Putamen (tissue), 1 donor: ENCODE data around the gene TMEM175.

Experiments
- DNase-seq: peaks from one replicate; pipeline ENCODE4 v3.0.0-alpha.2; 2016; ENCODE audit warnings: low spot score

The TMEM175 gene

GRCh38 chr4:946517-947471 lies 14.5 kb downstream of the TMEM175 start:
- no peak for DNase-seq

DNA sequence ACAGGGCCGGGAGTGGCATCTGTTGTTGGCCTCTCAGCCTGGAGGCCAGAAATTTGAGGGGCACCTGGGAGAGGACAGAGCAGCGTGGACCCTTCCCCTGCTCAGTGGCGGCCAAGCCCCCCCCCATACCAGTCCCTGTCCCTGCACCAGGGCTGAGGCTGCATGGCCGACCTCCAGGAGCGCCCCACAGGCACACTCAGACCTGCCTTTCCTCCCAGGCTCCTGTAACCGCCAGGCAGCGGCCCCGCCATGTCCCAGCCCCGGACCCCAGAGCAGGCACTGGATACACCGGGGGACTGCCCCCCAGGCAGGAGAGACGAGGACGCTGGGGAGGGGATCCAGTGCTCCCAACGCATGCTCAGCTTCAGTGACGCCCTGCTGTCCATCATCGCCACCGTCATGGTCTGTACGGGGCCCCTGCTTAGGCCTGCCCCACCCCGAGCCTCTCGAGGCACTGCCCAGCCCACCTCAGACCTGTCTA lies 15.3 kb downstream of the TMEM175 start:
- DNase-seq = no peak

GRCh38 chr4:948101-948935 lies 16.1 kb downstream of the TMEM175 start:
- no peak for DNase-seq

- DNase-seq = no peak
Measured at GRCh38 chr4:948936-949300, 16.7 kb downstream of the TMEM175 start.

DNA sequence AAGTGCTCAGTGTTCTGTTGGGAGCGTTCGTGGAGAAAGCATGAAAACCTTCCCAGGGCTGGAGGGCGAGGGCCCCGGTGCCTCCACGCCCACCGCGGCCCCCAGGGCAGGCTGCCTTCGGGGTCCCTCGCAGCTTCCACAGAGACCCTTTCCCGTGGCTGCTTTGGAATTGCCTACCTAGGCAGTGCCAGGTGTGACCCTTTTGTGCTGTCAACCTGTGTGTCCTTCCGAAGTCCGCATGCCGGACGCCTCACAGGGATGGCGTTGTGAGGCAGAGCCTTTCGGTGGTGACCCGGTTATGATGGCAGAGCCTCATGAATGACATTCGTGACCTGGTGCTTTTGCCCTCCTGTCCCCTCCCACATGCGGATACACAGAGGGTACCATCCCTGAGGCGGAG lies 17.4 kb downstream of the TMEM175 start:
- DNase-seq = no peak

GRCh38 chr4:950136-951020 lies 18.1 kb downstream of the TMEM175 start:
- DNase-seq = no peak

DNA sequence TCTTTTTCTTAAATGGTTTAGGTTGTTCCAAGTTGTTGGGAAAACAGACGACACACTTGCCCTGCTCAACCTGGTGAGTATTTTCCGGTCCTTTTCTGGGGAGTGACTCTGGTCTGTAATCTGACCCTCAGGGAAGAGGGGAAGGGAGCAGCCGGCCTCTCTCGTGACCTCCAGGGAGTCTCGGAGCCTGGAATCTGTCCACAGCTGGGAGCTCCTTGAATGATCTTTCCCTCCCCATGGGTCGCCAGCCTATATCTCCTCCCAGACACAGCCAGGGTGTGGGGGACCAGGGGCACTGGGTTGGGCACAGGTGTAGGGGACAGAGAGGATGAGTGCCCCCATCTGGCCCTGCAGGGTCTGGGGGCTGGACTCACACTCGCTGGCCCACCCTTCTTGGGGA lies 18.9 kb downstream of the TMEM175 start:
- no peak for DNase-seq

DNA sequence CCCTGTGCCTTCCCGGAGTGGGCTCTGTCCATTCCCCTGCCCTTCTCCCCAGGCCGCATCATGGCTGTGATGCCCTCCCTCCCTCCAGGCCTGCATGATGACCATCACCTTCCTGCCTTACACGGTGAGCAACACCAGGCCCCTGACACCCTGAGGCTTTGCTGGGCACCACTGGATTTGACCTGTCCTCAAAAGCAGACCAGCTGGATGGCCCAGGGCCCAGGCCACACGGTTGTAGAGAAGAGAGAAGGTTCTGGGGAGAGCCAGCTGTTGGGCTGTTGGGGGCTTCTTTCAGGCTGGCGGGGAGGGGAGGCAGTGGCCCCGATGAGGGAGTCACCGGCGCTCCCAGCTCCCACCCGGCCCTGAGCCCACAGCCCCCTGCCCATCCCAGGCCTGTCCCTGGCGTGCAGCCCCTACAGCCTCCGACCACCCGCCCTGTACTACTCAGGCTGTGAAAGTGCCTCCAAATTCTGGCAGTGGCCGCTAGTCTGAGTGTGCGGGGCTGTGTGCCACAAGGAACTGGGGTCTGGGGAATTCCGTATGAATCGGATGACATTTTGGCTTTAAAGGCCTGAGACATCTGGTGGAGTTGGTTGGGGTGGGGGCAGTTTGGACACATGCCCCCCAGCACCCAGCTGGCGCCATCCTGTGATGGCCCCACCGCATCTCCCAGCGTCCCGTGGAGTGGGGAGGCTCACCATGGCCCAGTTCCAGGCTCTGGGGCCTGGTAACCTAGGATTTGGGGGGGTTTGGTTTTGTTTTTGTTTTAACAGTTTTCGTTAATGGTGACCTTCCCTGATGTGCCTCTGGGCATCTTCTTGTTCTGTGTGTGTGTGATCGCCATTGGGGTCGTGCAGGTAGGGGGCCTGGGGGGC lies 19.6 kb downstream of the TMEM175 start:
- DNase-seq = no peak

- no peak for DNase-seq
Measured at GRCh38 chr4:952881-953573, 20.8 kb downstream of the TMEM175 start.

GRCh38 chr4:953574-953915 lies 21.3 kb downstream of the TMEM175 start:
- DNase-seq = no peak

DNA sequence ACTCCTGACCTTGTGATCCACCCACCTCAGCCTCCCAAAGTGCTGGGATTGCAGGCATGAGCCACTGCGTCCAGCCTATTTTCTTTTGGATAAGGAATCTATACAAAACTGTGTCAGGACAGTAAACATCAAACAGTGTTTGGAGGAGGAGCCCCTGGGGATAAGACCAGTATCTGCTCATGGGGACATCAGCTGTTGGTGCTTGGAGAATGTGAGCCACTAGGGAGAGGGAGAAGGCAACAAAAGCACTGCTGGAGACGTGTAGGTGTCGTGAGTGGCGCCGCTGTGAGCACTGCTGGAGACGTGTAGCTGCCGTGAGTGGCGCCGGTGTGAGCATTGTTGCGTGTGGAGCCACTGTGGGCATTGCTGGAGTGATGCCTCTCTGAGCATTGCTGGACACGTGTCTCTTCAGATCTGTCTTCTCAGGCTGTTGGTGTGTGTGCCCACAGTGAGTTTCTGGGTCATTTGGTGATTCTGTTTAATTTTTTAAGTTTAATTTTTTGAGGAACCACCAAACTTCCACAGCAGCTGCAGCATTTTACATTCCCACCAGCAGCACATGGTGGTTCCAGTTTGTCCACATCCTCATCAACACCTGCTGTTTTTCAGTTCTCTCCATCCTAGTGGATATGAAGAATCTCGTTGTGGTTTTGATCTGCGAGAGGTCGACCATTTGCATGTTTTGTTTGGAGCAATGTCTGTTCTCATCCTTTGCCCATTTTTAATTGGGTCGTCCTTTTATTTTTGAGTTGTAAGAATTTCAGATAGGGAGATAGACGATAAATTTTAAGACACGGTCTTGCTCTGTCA lies 22.2 kb downstream of the TMEM175 start:
- no peak for DNase-seq

DNA sequence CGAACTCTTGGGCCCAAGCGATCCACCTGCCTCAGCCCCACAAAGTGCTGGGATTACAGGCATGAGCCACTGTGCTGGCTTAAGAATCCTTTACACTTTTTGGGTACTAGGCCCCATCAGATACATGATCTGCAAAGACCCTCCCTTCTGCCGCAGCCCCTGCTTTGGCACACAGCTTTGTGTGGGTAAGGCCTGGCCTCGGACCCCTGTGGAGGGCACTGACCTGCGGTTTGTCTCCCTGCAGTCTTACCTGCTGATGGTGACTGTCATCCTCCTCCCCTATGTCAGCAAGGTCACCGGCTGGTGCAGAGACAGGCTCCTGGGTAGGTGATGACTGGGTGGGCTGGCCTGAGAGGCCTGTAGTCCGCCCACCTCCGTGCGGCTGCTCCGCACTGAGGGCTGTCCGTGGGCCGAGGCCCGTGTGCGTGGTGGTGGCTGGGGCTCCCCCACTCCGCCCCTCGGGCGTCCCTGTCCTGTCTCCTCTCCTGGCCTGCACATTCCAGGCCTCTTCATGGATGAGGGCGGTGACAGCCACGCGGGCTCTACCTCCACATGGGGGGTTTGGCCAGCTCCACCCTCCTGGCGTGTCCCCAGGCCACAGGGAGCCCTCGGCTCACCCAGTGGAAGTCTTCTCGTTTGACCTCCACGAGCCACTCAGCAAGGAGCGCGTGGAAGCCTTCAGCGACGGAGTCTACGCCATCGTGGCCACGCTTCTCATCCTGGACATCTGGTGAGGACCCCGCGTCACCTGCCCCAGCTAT lies 23.1 kb downstream of the TMEM175 start:
- no peak for DNase-seq

GRCh38 chr4:955931-956381 lies 23.7 kb downstream of the TMEM175 start:
- DNase-seq = no peak

DNA sequence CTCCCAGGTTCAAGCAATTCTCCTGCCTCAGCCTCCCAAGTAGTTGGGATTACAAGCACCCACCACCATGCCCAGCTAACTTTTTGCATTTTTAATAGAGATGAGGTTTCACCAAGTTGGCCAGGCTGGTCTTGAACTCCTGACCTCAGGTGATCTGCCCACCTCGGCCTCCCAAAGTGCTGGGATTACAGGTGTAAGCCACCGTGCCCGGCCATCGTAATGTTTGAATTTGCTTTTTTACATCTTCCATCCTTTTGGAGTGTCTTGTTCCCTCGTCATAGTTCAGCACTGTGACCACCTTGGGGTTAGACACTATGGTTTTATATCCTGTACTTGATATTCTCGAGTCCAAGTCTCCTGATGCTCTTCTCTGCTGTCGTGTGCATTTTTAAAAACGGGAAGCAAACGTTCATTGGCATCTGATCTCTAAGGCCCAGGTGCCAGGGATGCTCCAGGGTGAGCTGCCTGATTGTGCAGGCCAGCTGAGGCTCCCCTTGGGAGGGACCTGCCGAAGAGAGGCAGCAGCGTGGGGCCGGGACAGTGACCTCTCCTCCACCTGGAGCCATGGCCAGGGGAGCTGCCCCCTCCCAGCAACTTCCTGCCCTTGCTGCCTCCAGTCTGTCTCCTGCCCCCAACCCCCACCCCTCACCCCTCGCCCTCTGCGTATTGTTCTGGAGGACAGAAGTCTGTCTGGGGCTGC lies 24.4 kb downstream of the TMEM175 start:
- DNase-seq = no peak

- no peak for DNase-seq
Measured at GRCh38 chr4:957231-957580, 24.9 kb downstream of the TMEM175 start.

DNA sequence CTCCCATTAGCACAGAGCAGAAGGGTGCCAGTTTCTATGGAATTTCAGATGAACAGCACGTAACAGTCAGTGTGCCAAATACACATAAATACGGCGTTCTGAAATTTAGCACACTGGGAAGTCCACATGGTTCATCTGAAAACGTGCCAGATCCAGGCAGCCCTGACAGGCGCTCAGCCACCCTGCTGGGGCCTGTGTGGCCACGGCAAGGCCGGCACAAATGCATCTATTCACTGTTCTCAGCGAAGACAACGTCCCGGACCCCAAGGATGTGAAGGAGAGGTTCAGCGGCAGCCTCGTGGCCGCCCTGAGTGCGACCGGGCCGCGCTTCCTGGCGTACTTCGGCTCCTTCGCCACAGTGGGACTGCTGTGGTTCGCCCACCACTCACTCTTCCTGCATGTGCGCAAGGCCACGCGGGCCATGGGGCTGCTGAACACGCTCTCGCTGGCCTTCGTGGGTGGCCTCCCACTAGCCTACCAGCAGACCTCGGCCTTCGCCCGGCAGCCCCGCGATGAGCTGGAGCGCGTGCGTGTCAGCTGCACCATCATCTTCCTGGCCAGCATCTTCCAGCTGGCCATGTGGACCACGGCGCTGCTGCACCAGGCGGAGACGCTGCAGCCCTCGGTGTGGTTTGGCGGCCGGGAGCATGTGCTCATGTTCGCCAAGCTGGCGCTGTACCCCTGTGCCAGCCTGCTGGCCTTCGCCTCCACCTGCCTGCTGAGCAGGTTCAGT lies 25.5 kb downstream of the TMEM175 start:
- DNase-seq = no peak

DNA sequence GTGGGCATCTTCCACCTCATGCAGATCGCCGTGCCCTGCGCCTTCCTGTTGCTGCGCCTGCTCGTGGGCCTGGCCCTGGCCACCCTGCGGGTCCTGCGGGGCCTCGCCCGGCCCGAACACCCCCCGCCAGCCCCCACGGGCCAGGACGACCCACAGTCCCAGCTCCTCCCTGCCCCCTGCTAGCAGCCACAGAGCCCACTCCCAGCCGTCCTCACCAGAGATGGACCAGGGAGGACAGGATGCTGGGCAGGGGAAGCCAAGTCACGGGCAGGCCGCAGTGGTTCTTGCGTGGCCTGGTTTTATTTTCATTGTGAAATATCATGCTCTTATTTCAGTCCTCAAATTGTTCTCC lies 26.0 kb downstream of the TMEM175 start:
- DNase-seq = no peak
